ENCODE results near the gene LRRC14B.

The LRRC14B gene

GRCh38 chr5:176296-176823, 14.9 kb upstream of the LRRC14B start:
- no peak for DNase-seq

DNA sequence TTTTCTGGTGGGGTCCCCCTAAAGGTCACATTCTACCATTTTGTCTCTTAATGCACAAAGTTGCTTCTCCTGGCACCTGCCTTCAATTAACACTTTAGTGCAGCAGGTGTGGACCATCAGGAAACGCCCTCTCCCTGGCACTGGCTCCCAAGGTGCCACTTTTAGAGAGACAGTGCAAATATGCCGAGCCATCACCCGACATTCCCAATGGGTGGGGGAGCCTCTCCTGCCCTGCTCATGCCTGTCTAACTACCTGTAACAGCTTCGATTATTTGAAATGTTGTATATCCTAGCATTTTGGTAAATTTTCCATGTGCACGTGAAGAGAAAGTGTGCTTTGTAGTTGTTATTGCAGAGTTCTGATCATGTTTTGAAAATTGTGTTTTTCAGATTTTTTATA, 13.2 kb upstream of the LRRC14B start:
- no peak for DNase-seq

DNA sequence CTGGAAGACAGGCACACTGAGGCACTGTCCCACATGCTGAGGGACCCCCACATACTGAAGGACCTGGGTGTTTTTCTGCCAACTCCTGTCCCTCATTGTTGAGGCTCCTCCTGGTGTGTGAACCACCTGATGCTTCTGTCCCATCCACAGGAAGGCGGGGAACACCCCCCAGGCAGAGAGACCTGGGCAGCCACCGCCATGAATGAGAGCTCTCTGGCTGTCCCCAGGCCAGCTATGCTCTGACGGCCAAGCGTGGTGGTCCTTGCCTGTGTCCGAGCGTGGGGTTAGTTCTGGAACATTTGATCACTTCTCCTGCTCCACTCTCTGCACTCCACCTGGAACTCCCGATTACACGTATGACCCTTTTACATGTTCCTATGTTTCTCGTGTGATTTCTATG, 11.9 kb upstream of the LRRC14B start:
- no peak for DNase-seq

GRCh38 chr5:180286-180918, 10.9 kb upstream of the LRRC14B start:
- DNase-seq: no peak

GRCh38 chr5:181160-181559, 10.1 kb upstream of the LRRC14B start:
- no peak for DNase-seq

DNA sequence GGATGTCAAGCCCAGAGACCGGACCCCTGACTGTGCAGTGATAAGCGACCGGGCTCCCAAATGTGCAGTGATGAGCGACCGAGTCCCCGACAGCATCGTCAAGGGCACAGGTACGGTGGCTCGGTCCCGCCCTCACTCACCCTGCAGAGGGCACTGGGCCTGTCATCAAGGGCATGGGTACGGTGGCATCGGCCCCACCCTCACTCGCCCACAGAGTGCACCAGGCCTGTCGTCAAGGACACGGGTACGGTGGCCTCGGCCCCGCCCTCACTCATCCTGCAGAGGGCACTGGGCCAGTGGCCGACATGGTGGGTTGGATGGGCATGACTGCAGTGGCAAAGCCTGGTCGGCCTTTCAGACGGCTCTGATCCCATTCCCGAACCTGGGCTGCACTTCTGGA, 9.7 kb upstream of the LRRC14B start:
- DNase-seq: no peak

- DNase-seq: no peak
These were observed 9.2 kb upstream of the LRRC14B start for GRCh38 chr5:182126-182525.

- no peak for DNase-seq
These were observed 6.8 kb upstream of the LRRC14B start for GRCh38 chr5:184471-184870.

DNA sequence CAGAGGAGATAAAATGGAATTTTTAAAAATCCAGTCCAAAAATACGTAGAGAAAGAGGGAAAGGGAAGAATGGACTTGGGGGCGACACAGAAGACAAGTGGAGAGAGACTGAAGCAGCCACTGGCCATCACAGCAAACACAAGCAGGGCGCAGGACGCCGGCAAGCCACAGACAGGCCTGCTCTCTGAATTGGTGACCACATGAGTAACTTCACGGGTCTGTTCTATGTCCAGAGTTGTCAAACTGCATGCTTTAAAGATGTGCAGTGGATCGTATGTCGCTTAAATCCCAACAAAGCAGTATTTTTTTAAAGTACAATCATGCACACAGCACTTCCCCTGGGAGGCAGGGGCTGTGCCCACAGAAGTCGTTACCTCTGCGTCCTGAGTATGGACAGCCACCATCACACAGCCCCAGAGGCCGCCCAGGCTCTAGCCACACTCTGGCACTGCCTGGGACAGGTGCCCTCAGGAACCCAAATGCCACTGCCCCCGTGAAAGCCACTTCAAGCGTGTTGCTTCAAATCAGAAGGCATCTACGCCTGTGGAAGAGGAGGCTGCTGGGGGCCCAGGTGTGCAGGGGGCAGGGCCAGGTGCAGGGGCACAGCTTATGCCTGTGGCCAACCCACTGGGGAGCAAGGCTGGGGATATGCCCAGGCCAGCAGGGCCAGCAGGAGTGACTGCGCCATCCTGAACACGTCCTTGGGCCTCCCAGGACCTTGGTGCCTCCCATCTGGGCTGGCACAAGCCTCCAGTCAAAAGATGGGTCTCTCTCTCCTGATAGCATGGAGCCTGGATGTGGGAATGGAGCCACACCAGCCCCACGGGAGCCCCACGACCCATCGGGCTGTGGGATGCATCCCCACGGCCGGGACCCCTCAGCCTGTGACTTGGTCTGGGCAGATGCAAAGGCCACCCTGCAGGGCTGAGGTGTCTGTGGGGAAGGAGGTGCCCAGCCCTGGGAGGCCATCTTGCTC, 5.9 kb upstream of the LRRC14B start:
- DNase-seq: no peak

DNA sequence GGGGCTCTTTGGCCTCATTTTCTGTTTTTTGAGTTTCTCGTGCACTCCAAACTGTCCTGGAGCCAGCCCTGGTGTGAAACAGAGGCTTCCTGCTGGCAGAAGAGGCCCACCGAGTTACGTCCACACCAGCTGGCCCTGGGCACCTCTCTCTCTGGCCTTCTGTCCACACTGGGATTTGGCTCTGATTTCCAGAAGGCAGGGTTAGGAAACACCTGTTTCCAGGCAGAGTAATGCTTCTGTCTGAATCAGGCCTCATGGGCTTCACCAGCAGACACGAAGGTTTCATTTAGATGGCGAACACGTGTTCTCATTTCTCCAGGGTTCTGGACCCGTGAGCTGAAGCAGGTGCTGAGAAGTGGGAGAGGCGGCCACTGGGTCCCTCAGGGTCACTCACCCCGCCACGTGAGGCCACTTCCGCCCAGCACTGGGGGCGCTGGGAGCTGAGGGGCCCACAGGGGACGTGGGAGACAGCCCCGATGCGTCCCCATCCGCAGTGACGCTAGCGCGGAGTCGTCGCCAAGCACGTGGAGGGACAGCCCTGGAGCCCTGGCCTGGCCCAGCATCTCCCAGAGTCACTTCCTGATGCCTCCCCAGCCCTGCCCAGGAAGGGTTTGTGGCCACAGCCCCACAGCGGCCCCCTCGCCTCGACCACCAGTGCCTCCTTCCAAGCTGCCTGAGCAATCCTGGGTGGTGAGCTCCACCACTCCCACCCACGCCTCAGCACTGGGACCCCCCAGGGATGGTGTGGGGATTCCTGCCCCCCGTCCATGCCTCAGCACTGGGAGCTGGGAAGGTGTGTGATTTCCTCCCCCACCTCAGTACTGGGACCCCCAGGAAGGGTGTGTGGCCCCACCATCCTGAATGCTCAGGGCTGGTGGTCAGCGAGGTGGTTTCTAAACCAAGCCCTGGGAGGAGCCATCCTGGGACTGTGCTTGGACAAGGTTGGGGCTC, 4.9 kb upstream of the LRRC14B start:
- no peak for DNase-seq

DNA sequence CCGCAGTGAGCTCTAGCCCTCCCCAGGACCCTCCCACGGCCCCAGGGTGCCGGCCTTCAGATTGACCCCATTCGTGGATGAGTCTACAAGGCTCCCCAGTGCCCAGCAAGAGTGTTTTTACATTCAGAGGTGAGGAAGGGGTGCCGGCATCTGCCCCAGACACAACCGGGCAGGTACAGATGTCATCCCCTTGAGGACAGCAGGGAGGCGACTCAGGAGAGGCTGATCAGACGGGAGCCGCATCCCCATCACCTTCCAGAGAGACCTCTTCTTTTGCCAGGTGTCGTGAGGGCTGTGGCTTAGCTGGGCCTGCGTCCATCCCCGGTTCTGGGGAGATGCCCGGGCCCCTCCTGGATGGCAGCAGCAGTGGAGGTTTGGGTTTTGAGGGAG, 4.3 kb upstream of the LRRC14B start:
- DNase-seq: no peak

GRCh38 chr5:187617-188451, 3.5 kb upstream of the LRRC14B start:
- DNase-seq: no peak

- peak; percentile 83 for DNase-seq
These were observed 2.5 kb upstream of the LRRC14B start for GRCh38 chr5:188488-189481.

DNA sequence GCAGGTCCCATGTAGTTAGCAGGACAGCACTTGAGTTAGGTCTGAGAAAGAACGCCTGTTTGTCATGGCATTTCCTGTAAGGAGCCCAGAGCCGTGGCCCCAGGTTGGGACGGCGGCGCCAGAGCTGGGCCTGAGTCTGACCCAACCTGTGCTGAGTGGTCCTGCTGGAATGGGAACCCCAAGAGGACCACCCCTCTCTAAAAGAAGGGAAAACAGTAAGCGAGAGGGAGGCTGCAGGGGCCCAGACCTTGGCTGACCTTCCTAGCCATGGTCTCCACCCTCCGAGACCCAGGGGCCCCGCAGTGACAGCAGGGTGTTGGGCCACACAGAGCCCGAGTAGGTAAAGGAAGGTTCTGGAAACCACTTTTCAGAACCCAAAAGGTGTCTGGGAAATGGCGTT, 1.8 kb upstream of the LRRC14B start:
- no peak for DNase-seq

DNA sequence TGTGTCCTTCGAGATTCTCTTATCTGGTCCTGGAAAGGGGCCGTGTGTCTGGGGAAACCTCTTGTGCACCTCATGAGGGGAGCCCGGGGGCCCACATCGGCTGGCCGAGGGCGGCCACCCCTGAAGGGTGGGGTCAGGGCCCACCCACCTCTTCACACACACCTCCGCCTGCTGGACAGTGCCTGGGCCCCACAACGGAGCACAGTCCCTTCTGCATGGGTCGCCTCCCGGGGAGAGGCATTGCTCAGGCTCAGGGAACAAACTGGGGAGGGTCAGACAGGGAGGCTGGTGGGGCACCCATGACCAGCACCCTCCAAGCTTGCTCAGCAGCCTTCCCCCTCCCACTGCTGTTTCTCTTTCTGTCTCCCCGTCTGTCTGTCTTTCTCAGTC, 1.3 kb upstream of the LRRC14B start:
- DNase-seq: no peak

GRCh38 chr5:190366-191035, 794 bp upstream of the LRRC14B start:
- DNase-seq: no peak

- no peak for DNase-seq
These were observed 825 bp downstream of the LRRC14B start for GRCh38 chr5:191949-192690.

DNA sequence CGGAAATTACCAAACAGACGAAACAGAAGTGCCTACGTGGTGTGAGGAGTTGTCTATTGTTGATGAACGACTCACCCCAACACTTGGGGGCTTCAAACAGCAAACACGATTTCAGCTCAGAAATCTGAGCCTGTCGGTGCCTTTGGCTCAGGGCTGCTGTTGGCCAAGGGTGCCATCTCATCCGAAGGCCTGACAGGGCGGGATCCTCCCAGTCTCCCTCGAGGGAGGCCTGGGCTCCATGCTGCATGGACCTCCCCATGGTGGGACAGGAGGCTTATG, 1.3 kb downstream of the LRRC14B start:
- no peak for DNase-seq

DNA sequence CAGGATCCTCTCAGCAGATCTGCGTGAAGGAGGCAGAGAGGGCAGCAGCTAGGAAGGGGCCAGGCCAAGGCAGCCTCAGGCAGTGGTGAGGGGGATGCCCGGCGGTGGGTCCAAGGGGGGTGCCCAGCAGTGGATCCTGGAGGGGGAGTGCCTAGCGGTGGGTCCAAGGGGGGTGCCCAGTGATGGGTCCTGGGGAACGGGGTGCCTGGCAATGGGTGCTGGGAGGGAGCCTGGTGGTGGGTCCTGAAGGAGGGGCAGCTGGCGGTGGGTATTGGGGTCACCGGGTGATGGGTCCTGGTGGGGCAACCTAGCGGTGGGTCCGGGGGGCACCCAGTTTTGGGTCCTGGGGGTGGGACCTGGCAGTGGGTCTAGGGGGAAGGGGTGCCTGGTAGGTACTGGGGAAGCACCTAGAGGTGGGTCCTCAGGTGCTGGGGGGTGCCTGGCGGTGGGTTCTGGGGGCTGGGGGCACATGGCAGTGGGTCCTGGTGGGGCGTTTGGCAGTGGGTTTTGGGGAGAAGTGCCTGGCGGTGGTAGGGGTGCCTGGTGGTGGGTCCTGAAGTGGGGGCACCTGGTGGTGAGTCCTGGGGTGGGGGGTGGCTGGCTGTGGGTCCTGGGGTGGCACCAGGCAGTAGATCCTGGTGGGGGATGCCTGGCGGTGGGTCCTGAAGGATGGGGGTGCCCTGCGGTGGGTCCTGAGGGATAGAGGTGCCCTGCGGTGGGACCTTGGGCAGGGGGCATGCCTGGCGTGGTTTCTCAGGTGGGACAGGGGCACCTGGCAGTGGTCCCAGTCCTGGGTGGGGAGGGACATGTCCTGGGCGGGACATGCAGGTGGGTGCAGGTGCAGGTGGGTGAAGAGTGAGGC, 1.9 kb downstream of the LRRC14B start:
- no peak for DNase-seq
